ENCODE measurements around the gene CAVIN2.

GRCh38 chr2:191791953-191792560 is 54.8 kb downstream of the CAVIN2 start:
- TF ChIP-seq CTCF (IDR thresholded peaks at IDR 0.05) (no peak), POLR2A (IDR thresholded peaks at IDR 0.05) (no peak)

Measured in heart left ventricle (tissue), 13 donors.